Astrocyte of the cerebellum (primary cell): ENCODE data around the gene STXBP6.
A peak's percentile ranks its signal among the peaks of the same experiment; 100 is the strongest.

Source experiments
- DNase-seq: peaks from one replicate; pipeline ENCODE4 v3.0.0-alpha.2; 2011; ENCODE audit warnings: low read depth
- H3K4me3 ChIP-seq: 2 replicates; pipeline ENCODE4 v1.5.1; 2011; ENCODE audit warnings: mild to moderate bottlenecking, low read depth, low read length, moderate library complexity
- in situ Hi-C: cut with HindIII; loops from 2 replicates; pipeline ENCODE4 v1.10.0; 2017; ENCODE audit warnings: low sequenced_read_pairs
- TF ChIP-seq, protein P1 (sequence below): IDR thresholded peaks from 2 replicates; pipeline ENCODE4 v1.5.1; 2012; ENCODE audit warnings: low read length, low read depth, moderate library complexity, mild to moderate bottlenecking; ENCODE audit errors: missing control alignments

STXBP6 gene

DNA sequence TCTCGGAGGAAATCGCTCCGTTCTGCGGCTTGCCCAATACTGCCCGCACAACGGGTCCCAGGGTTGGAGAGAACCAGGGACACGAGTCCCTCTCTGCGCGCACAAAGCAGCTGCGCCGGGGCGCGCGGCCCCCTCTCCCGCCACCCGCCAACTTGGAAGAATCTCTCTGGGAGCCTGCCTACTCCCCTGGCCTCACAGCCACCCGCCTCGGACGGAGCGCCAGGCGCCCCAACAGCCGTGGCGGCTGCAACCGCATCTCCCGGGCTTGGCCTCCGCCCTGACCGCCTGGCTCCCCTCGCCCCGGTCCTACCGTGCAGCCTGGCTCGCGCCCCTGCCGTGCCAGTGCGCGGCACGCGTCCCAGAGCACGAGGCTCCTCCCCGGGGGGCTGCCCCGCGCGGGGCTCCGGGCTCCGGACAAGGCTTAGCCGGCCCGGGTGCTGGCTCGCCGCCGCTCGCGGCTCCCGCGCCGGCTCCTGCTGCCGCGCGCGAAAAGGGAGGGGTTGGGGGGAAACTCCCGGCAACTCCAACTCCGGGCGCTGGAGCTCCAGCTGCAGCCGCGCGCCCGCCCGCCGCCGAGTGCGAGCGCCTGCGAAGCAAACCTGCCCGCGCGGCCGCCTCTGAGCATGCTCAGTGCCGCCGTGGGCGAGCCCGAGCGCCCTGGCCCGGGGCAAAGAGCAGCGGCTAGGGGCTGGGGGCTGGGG, at the start of gene STXBP6:
STXBP6 (minus strand) TSS at position 580 of the 701 bp plus-strand sequence. CDS start 75,329 bp downstream, outside the sequence.
- DNase-seq, result no peak
- H3K4me3 ChIP-seq, result peak within 1 kb of the TSS; percentile 57
- in situ Hi-C loops, result no loop called here
- TF ChIP-seq, protein P1, sequence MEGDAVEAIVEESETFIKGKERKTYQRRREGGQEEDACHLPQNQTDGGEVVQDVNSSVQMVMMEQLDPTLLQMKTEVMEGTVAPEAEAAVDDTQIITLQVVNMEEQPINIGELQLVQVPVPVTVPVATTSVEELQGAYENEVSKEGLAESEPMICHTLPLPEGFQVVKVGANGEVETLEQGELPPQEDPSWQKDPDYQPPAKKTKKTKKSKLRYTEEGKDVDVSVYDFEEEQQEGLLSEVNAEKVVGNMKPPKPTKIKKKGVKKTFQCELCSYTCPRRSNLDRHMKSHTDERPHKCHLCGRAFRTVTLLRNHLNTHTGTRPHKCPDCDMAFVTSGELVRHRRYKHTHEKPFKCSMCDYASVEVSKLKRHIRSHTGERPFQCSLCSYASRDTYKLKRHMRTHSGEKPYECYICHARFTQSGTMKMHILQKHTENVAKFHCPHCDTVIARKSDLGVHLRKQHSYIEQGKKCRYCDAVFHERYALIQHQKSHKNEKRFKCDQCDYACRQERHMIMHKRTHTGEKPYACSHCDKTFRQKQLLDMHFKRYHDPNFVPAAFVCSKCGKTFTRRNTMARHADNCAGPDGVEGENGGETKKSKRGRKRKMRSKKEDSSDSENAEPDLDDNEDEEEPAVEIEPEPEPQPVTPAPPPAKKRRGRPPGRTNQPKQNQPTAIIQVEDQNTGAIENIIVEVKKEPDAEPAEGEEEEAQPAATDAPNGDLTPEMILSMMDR, result no peak

DNA sequence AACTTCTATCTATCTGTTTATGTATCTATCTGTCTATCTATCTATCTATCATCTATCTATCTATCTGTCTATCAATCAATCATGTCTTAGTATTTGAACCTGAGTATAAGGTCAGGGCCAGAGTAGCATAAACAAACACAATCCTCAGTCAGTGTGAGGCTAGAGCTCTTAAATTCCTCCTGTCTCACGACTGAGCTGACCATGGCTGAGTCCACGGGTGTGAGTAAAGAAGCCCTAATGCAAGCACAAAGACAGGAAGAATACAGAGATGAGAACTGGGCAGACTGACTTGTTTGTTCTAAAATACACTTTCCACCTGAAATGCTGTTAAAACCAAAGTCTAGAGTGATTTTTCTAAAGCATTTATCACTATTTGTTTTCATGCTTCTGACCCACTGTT, 47.2 kb upstream of the STXBP6 start:
- DNase-seq, result no peak
- H3K4me3 ChIP-seq, result no peak overlapping the region
- TF ChIP-seq, protein P1, result no peak
- in situ Hi-C loops, result no loop called here

DNA sequence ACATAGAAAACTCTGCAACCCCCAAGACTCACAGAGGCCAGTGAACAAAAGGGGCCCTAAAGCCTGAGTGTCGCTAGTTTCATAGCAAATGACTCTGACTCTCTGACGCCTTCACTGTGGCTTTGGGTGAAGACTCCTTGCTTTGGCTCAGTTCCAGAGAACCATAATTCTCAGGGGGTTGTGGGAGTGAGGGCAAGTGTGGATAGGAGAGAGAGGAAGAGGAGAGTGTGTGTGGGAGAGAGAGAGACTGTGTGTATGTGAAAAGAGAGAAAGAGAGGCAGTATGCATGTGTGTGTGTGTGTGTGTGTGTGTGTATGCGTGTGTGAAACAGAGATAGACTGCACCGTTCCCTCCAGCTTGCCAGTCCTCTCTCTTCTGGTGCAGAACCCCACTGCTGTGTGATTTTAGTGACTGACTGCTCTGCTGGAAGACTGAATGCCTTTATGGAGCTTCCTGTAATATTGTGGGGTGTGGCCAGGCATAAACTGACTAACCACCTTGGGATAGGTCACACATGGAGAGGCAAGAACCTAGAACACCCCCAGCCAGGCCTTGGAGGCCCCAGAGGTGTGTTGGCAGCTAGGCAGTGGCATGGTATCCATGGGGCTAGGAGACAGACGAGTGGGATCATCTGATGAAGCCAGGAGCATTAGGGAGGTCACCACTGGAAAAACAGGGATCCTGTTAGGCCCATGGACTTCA, 45.9 kb upstream of the STXBP6 start:
- H3K4me3 ChIP-seq, result no peak overlapping the region
- TF ChIP-seq, protein P1, result no peak
- in situ Hi-C loops, result no loop called here
- DNase-seq, result no peak

DNA sequence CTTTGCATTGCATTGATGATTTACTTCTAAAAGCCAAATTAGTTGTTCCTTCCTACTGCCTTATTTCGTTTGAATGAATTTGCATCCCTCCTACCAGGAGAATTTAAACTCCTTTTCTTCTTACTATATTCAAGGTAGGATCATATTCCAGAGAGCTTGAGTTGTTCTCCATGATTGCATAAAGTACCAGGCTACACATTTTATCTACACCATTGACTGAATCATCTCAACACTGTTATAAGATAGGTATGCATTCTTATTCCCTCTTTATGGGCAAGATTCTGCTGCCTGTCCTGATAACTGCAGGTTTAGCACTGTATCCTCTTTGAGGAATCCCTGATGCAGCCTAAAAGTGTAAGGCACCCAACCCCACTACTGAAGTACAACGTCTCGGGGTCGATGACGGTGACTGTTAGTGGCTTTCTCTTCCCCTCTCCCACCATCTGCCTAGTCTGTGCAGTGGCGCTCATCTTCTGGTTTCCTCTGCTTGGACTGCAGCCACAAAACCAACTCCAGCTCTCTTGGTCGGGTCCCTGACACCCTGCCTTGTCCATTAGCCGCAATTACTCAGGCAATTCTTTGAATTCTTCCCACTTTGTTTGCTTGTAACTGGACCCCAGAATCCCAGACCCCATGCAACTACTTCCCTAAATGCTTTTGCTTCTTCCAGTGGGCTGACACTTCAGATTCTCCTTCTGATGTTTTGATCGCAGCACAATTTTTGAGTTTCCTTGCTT, 44.4 kb upstream of the STXBP6 start:
- no peak for DNase-seq
- no peak overlapping the region for H3K4me3 ChIP-seq
- in situ Hi-C loops, result no loop called here
- TF ChIP-seq, protein P1, result no peak

DNA sequence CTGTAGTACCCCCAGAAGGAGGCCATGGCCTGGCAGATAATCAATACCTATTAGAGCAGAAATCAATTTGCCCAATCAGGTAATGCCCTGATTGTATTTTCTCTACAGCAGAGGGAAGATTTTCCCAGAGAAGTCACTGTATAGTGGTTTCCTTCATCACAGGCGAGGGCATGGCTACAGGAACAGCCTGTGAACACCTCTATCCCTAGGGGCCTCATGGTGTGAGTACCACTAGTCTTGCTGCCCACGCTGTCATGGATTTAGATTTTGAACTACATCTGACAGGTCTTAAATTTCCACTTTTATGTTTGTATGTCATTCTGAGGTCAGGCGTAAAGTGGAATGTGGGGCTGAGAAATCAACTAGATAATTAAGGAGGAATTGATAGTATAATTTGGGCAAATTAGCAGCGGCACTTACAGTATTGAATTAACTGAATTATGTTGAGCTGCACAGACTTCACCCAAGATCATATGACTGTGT, 42.4 kb upstream of the STXBP6 start:
- in situ Hi-C loops, result no loop called here
- TF ChIP-seq, protein P1, result no peak

DNA sequence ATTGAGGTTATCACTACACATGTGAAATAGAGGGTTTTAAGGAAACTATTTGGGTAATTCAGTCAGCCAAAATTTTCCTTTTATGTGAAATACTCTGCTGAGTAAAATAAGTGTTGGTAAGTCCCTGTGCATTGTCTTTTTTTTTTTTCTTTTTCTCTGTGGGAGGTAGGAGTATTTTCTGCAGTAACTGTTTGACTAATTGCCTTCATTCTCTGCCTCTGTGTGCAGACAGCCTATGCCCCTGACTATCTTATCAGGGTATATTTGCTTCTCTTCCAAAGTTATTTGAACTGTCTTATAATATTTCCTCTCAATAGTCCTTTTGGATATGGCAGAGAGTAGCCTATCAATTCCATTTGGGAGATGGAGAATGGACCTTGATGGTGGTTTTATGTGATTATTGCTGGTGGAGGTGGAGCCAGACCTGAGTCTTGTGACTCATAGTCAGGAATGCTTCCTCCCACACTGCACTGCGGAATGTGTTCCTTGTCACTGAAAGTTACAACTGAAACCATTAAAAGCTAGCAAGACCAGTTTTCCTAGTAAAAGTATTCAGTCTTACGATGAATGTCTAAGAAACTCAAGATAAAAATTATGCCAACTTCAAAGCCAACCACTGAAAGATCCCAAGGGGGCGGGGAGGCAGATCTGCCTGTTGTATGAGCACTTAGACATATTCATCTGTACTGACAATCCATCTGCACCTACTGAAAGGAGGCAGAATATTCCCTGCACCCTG, 40.9 kb upstream of the STXBP6 start:
- DNase-seq, result peak; percentile 5
- H3K4me3 ChIP-seq, result no peak overlapping the region
- TF ChIP-seq, protein P1, result no peak
- in situ Hi-C loops, result no loop called here

More for the DNA sequence above, 42.4 kb upstream of the STXBP6 start:
- no peak overlapping the region for H3K4me3 ChIP-seq
- DNase-seq, result no peak
